GM19463 (cell line): ENCODE results near the gene PHF5A.
"Not testable (repeated sequence)": the region's sequence is repeated elsewhere in the genome, so short reads cannot be mapped to it uniquely, and the experiment has no call there.

Experiments used
- ATAC-seq: cut with Tn5 transposase; IDR thresholded peaks from one replicate; pipeline ENCODE4 v1.9.1; 2021; ENCODE audit warnings: mild to moderate bottlenecking, moderate library complexity; ENCODE audit not compliant: unreplicated experiment

Gene PHF5A

GRCh38 chr22:41488076-41488475, 19.6 kb upstream of the PHF5A start:
- ATAC-seq, result no peak

- ATAC-seq, result no peak
Measured at GRCh38 chr22:41487037-41487935, 18.8 kb upstream of the PHF5A start.

DNA sequence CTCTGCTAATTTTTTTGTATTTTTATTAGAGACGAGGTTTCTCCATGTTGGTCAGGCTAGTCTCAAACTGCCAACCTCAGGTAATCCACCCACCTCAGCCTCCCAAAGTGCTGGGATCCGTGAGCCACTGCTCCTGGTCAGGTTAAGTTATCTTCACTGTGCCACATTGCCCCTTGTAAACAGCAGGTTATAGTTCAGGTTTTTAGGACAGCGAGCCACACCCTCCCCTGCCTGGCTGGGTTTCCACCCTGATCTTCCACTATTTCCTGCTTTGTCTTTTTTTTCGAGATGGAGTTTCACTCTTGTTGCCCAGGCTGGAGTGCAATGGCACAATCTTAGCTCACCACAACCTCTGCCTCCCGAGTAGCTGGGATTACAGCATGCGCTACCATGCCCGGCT, 16.5 kb upstream of the PHF5A start:
- no peak for ATAC-seq

DNA sequence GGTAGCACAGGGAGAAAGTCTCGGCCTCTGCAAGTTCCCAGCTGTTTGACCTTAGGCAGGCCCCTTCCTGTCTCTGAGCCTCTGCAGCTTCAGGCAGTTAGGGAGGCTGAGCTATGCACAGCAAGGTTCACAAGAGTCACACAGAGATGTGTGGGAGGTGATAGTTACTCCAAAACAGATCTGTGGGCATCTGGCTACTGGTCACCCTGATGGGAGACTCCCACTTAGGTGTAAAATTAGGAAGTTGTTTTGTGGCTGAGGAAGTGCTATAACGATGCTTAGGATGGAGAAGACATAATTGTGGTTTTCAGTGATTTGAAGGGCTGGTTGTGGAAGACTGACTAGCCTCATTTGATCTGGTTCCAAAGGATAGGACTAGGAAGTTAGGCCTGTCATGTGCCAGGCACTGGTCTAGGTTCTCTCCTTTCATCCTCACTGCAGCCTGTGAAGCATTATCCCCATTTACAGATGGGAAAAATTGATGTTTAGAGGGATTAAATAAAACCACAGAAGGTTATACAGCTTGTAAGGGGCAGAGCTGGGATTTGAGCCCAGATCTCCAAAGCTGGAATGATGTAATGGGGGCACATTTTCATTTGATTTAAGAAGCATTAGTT, 13.9 kb upstream of the PHF5A start:
- ATAC-seq, result no peak

GRCh38 chr22:41481925-41482318, 13.4 kb upstream of the PHF5A start:
- no peak for ATAC-seq

- no peak for ATAC-seq
Measured at GRCh38 chr22:41481131-41481830, 12.8 kb upstream of the PHF5A start.

GRCh38 chr22:41480397-41480735, 11.9 kb upstream of the PHF5A start:
- no peak for ATAC-seq

DNA sequence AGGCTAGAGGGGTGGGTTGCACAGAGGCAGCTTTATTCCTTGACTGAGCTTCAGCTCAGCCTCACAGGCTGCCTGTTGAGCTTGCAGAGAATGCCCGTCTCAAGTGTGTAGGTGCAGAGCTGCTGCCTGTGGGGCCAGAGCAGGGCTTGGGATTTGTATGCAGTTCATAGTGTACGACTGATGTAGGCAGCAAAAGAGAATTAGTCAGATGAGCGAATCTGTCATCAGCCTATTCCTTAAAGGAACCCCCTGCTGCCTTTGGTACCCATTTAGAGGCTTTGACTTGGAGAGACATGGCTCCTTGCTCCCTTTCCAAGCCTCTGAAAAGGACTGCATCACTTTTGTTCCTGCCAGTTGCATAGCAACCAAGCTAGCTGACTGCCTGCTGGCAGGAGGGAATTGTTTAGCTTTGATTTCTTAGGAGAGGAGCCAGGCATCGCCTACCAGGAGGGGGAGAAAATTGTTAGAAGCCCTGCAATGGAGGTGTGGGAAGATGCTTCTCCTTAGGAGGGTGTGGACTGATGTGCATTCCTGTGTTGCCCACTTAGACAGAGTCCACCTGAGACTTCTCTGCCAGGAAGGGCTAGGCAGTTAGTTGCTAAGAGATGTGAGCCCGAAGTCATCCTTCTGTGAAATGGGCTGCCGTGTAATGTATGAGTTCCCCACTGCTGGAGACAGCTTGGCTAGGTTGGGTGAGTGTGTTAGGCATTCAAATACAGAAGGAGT, 11.3 kb upstream of the PHF5A start:
- no peak for ATAC-seq

- peak; percentile 43 for ATAC-seq
Measured at GRCh38 chr22:41478891-41479521, 10.5 kb upstream of the PHF5A start.

DNA sequence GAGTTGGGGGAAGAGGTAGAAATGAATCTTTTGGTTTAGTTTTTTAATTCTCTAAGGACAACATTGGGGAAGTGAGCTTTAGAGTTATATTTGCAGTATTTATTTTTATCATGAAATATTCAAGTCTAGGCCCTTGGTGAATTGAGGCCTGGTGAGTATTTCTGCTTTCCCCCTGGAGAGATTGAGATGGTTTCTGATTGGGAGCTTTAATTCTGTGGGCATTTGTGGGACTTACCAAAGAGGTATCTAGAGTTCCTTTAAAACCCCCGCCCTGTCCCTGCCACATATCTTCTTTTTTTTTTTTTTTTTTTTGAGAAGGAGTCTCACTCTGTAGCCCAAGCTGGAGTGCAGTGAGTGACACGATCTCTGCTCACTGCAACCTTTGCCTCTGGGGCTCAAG, 10.0 kb upstream of the PHF5A start:
- peak; percentile 3 for ATAC-seq

- ATAC-seq, result no peak
Measured at GRCh38 chr22:41474872-41475451, 6.5 kb upstream of the PHF5A start.

- ATAC-seq, result no peak
Measured at GRCh38 chr22:41471568-41471967, 3.1 kb upstream of the PHF5A start.

GRCh38 chr22:41470886-41471285, 2.4 kb upstream of the PHF5A start:
- ATAC-seq, result no peak

- no peak for ATAC-seq
Measured at GRCh38 chr22:41469218-41469851, 843 bp upstream of the PHF5A start.

DNA sequence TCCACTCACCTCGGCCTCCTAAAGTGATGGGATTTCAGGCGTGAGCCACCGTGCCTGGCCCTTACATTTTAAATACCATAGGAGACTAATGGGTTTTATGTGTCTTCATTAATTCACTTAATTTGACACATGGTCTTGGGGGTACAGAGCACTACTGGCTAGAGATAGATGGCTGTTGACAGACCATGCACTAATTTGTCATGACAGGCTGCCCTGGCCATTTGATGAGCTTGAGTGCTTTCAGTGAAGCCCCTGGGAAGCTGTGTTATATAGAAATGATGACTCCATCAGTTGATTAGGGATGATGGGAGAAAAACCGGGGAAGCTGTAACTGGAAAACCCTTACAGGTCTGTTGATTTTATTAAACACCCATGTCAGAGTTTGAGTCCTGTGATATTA, 6.6 kb downstream of the PHF5A start:
- no peak for ATAC-seq

DNA sequence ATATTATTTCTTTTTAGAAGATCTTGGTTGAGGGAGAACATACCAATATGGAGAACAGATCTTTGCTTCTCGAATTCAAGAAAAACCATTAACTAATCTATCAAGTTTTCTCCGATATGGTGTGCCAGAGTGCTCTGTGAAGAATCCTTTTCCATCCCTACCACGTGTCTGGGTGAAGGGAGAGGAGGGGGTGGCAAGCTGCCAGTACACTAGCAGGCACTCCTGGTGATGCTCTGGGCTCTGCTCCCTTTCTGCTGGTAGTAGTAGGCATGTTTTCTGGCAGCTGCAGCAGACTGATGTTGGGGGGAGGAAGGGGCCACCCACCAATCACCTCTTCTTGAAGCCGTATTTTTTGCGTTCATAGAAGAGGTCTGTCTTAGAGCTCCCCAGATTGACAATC, 8.4 kb downstream of the PHF5A start:
- ATAC-seq, result not testable (repeated sequence)

GRCh38 chr22:41459431-41459830, 9.1 kb downstream of the PHF5A start:
- no peak for ATAC-seq

DNA sequence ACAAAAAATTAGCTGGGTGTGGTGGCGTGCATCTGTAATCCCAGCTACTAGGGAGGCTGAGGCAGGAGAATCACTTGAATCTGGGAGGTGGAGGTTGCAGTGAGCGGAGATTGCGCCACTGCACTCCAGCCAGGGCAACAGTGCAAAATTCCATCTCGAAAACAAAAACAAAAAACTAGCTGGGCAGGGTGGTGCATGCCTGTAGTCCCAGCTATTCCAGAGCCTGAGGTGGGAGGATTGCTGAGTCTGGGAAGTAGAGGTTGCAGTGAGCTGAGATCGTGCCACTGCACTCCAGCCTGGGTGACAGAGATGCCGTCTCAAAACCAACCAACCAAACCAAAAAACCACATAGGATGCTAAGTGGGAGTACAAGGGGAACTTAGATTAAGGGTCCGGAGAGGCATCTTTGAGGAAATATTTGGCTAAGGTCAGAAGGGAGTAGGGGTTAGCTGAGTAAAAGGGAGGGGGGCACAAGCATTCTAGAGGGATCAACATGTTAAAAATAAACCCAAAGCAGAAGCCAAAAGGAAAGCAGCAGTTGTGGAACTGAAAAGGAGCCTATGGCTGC, 10.2 kb downstream of the PHF5A start:
- ATAC-seq, result no peak

GRCh38 chr22:41448189-41448808, 20.2 kb downstream of the PHF5A start:
- ATAC-seq, result peak; percentile 58
